Brain pericyte (primary cell): ENCODE results near the gene EPB41L4A.

ENCODE experiments used
- DNase-seq: peaks from one replicate; pipeline ENCODE4 v3.0.0-alpha.2; 2012; ENCODE audit warnings: low read depth, low spot score

The EPB41L4A gene

DNA sequence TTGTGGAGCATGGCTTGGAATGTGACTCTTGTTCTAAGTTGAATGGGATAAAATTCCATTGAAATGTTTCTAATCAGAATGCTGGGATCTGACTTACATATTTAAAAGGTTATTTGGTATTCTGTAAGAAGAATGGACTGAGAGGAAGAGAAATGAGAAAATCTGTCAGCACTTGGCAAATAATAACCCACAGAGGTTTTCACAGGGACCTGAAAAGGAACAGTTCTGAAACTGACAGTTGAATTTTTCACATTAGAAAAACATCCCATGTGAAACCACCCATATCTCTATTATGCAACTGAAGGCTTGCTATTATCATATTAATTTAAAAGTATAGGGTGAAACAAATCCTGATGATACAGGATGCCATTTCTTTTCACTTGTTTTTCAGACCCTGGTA lies 302.7 kb downstream of the EPB41L4A start:
- DNase-seq: no peak

DNA sequence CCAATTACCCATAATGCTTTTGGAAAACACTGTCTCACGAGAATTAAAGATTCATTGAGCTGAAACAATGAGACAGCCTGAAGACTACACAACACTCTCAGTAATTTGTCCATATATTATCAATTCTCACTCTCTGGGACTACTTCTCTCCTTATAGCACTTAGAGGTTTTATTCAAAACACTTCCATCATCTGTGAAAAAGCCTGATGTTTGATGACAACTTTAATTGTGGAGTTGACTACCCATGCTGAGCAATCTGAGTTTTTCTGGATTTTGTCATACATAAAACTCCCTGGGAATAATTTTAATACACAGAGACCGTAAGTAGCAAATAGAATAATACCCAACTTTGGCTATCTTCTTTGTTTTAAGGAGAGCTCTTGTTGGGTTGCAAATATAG lies 305.5 kb downstream of the EPB41L4A start:
- DNase-seq: no peak
